Stimulated activated naive CD8-positive, alpha-beta T cell treated with anti-CD3 and anti-CD28 coated beads, Interleukin-15, Interleukin-2, amounts not matched to agents 100 ng/mL and 50 ng/mL, for 24 hours (primary cell): Measurements from ENCODE around the gene CDCA5.

ENCODE experiments used
- H3K27ac Mint-ChIP-seq: one replicate; pipeline ENCODE4 v1.8.0; 2021; ENCODE audit warnings: mild to moderate bottlenecking, mixed read lengths
- H3K27me3 Mint-ChIP-seq: one replicate; pipeline ENCODE4 v1.8.0; 2021; ENCODE audit warnings: mixed read lengths
- H3K36me3 Mint-ChIP-seq: one replicate; pipeline ENCODE4 v1.8.0; 2021; ENCODE audit warnings: low read depth, mixed read lengths
- H3K4me1 Mint-ChIP-seq: one replicate; pipeline ENCODE4 v1.8.0; 2021; ENCODE audit warnings: low read depth, mixed read lengths
- H3K4me3 Mint-ChIP-seq: one replicate; pipeline ENCODE4 v1.8.0; 2021; ENCODE audit warnings: mild to moderate bottlenecking, mixed read lengths
- H3K9me3 Mint-ChIP-seq: one replicate; pipeline ENCODE4 v1.8.0; 2021; ENCODE audit warnings: mixed read lengths

Gene CDCA5

DNA sequence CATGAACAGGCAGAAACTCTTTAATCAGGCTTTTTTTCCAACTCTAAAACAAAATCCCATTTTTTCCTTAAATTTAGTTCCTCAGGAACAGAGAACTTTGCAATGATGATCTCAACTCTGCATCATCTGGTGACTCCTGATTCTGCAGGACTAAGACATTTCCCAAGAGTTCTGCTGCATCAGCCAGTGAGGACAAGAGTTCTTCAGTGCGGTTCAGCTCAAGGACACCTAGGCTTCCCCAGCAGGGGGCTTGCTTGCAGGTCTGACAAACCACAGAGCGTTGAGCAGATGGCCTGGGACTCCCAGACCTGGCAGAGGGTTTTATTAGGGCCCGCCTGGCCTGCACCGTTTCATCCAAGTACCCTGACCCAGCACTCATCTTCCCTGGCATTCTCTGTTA lies 6.4 kb downstream of the CDCA5 start:
- Mint-ChIP-seq H3K4me3 (no peak overlapping the region), H3K36me3 (peaks cover 63% of the 10 kb centered on the region), H3K4me1 (peaks cover 40% of the 10 kb centered on the region), H3K27ac (no peak overlapping the region), H3K9me3 (no peaks in the 10 kb centered on the region), H3K27me3 (no peaks in the 10 kb centered on the region)

DNA sequence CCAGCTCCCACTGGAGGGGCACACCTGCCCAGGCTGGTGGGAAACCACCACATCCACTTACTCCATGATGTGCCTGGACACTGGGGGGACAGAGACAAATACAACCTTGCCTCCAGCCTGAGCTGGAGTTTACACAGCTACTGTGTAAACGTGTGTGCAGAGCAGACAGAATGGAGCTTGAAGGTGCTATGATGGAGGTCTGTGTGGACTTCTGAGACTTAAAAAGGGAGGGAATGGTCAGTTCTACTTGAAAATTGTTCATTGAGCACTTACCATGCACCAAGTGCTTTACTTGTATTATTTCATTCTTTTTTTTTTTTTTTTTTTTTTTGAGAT lies 11.2 kb downstream of the CDCA5 start:
- no peak overlapping the region for H3K27ac Mint-ChIP-seq
- no peaks in the 10 kb centered on the region for H3K9me3 Mint-ChIP-seq
- H3K4me3 Mint-ChIP-seq = no peak overlapping the region
- no peaks in the 10 kb centered on the region for H3K27me3 Mint-ChIP-seq
- H3K4me1 Mint-ChIP-seq = no peaks in the 10 kb centered on the region
- peaks cover 22% of the 10 kb centered on the region for H3K36me3 Mint-ChIP-seq

DNA sequence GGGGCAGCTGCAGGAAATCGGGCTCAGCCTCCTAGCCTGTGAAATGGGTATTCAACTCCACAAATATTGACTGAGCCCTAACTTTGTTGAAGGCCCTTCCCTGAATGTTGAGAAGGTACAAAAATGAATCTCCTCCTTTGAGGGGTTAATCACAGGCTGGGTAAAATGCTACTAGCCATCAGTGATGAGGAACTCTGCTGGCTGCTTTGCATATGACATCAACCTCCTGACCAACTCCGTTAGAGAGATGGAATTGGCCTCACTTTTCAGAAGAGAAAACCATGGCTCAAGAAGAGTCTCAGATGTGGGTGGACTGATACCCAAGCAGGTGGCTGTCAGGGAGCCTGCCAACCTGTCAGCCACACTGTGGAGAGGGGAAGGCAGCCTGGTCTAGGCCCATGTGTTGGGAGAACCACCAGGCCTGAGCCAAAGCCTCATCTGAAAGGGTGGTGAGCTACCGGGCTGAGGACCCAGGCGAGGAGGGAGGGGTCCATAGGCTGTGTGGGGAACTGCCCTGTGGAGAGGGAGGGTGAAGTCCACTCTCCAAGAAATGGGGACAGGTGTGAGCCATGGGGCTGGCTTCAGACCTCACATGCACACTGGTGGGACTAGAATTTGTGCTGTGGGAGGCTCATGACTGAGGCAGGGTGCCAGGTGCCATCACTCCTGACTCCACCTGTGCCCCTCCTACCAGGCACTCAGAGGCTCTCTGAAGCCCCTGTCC lies 11.8 kb downstream of the CDCA5 start:
- Mint-ChIP-seq H3K4me1 (no peaks in the 10 kb centered on the region), H3K4me3 (no peak overlapping the region), H3K27me3 (no peaks in the 10 kb centered on the region), H3K36me3 (peaks cover 17% of the 10 kb centered on the region), H3K9me3 (no peaks in the 10 kb centered on the region), H3K27ac (no peak overlapping the region)

DNA sequence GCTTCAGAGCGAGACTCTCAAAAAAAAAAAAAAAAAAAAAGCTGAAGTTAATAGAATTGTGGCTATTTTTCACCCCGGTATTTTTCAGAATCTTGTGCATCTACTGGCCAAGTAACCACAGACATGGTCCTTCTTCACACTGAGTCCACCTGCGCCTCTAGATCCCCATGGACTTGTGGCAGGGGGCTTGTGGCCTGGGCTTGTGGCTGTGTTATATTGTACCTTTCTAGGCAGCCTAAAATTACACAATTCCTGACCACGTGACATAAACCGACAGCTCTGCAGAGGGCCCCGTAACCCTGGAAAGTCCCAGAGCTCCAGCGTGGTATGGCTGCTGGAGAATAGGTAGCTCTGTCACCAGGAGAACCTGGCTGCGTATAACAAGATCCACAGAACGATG lies 14.6 kb downstream of the CDCA5 start:
- no peaks in the 10 kb centered on the region for H3K9me3 Mint-ChIP-seq
- H3K4me3 Mint-ChIP-seq = no peak overlapping the region
- H3K36me3 Mint-ChIP-seq = no peaks in the 10 kb centered on the region
- no peaks in the 10 kb centered on the region for H3K4me1 Mint-ChIP-seq
- no peak overlapping the region for H3K27ac Mint-ChIP-seq
- no peaks in the 10 kb centered on the region for H3K27me3 Mint-ChIP-seq

DNA sequence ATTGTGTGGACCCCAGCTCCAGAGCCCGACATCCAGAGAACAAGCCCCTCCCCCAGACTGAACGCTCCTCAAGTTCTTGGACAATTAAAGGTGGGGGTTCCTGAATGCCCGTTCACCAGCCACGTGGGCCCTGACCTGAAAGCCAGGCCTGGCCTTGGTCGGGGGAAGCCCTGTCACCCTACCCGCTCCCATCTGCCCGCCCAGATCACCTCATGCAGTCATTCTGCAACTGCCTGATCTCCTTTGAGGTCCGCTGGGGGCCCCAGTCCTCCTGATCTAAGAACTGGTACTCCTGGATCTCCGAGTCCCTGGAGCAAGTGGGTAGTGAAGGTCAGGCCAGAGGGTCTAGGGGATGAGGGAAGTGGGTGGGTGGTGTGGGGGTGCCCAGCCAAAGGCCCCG lies 16.4 kb downstream of the CDCA5 start:
- H3K27me3 Mint-ChIP-seq = no peaks in the 10 kb centered on the region

DNA sequence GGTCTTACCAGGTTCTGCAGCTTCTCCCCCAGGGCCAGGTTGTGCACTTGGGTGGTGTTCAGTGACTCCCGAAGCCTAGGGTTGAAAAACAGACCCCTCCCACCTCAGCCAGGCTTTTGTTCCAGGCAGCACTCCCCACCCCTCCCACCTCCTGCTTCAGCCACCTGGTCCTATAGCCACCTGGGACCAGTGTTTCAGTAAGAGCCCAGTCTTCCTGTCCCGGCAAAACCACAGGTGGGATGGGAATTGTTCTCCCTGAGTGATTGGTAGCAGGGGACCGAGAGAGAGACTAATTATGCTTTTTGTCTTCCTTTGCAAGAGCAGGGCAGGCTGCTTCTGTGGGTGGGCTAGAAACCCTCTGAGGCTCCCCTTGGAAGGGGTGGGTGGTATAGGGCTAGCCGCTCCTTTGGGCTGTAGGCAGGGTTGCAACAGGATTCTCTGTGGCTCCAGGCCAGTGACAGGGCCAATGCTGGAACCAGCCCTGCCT lies 17.0 kb downstream of the CDCA5 start:
- Mint-ChIP-seq H3K27ac (no peak overlapping the region), H3K4me3 (no peak overlapping the region), H3K27me3 (no peaks in the 10 kb centered on the region), H3K9me3 (no peaks in the 10 kb centered on the region), H3K4me1 (peaks cover 3% of the 10 kb centered on the region), H3K36me3 (no peaks in the 10 kb centered on the region)

More for the DNA sequence above, 16.4 kb downstream of the CDCA5 start:
- no peaks in the 10 kb centered on the region for H3K4me1 Mint-ChIP-seq
- no peaks in the 10 kb centered on the region for H3K9me3 Mint-ChIP-seq
- no peak overlapping the region for H3K4me3 Mint-ChIP-seq
- H3K36me3 Mint-ChIP-seq = no peaks in the 10 kb centered on the region
- no peak overlapping the region for H3K27ac Mint-ChIP-seq

DNA sequence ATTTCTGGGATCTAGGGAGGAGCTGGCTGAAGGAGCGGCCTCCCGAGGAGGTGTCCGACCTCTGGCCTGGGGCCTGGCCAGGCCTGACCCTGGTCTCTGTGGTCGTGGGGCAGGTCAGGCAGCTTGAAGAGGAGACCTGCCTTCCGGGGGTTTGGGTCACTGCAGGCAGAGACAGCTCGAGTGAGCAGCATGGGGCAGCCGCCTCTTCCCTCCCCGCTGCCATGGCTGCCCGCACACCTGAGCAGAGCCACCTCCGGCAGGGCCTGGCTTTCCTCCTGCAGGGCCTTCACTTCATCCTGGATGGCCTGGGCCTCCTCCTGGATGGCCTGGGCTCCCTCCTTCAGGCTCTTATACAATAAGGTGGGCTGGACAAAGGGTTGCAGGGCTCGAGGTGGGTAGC lies 17.5 kb downstream of the CDCA5 start:
- Mint-ChIP-seq H3K4me3 (no peak overlapping the region), H3K9me3 (no peaks in the 10 kb centered on the region), H3K27me3 (no peaks in the 10 kb centered on the region), H3K36me3 (no peaks in the 10 kb centered on the region), H3K4me1 (peaks cover 3% of the 10 kb centered on the region), H3K27ac (no peak overlapping the region)

DNA sequence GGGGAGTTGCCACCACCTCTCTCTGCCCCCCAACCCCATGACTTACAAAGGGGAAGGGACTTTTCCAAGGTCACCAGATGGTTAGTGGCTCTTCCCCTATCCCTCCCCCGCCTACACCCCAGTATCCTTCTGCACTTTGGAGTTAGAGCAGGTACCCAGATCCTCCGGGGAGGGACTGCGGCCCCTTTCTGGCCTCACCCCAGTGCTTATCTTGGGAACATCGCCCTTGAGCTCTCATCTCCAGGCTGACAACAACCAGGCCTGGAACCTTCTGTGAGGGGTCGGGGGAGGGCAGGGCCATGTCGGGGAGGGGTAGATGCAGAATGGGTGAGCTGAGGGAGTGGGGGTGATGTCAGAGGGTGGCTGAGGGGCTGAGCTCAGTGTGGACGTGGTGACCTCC lies 18.0 kb downstream of the CDCA5 start:
- H3K9me3 Mint-ChIP-seq = no peaks in the 10 kb centered on the region
- H3K4me3 Mint-ChIP-seq = no peak overlapping the region
- no peaks in the 10 kb centered on the region for H3K36me3 Mint-ChIP-seq
- no peaks in the 10 kb centered on the region for H3K27me3 Mint-ChIP-seq
- H3K4me1 Mint-ChIP-seq = peaks cover 3% of the 10 kb centered on the region
- no peak overlapping the region for H3K27ac Mint-ChIP-seq

DNA sequence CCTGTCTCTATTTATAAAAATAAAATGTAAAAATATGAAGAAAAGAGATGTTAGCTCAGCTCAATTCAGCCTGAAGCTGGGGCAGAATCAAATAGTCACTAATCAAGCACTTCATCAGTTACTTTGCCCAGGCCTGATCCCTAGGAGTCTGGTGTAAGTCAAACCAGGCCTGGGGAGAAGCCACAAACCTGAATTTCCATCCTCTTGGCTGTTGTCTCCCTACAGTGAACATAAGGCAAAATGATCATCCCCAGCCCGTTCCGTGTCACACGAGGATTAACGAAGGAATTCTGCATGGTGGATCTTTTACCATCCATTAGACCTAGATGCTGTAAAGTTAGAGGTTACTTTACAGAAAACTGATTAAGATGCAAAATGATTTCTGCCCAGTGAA lies 19.0 kb downstream of the CDCA5 start:
- no peak overlapping the region for H3K27ac Mint-ChIP-seq

DNA sequence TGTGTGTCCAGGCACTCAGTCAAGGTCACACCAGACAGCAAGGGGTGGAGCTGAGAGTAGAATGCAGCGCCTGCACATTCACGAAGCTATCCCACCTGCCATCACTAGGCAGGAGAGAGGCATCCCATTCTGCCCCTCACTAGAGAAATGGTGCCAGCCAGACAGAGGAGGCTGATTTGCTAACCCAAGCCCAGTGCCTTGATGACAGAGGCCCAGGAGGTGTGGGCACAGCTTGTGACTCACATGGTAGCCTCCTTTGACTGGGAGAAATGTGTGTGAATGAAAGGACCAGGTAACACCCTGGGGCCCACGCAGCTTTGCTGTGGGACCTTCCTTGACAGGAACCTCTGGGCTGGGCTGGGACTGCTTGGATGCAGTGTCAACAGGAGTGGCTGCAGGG lies 20.3 kb downstream of the CDCA5 start:
- H3K27me3 Mint-ChIP-seq = no peaks in the 10 kb centered on the region
- H3K9me3 Mint-ChIP-seq = no peaks in the 10 kb centered on the region
- H3K27ac Mint-ChIP-seq = no peak overlapping the region
- H3K4me1 Mint-ChIP-seq = peaks cover 3% of the 10 kb centered on the region
- H3K4me3 Mint-ChIP-seq = no peak overlapping the region
- no peaks in the 10 kb centered on the region for H3K36me3 Mint-ChIP-seq

More for the DNA sequence above, 19.0 kb downstream of the CDCA5 start:
- Mint-ChIP-seq H3K27me3 (no peaks in the 10 kb centered on the region), H3K4me3 (no peak overlapping the region), H3K36me3 (no peaks in the 10 kb centered on the region), H3K4me1 (peaks cover 3% of the 10 kb centered on the region), H3K9me3 (no peaks in the 10 kb centered on the region)

DNA sequence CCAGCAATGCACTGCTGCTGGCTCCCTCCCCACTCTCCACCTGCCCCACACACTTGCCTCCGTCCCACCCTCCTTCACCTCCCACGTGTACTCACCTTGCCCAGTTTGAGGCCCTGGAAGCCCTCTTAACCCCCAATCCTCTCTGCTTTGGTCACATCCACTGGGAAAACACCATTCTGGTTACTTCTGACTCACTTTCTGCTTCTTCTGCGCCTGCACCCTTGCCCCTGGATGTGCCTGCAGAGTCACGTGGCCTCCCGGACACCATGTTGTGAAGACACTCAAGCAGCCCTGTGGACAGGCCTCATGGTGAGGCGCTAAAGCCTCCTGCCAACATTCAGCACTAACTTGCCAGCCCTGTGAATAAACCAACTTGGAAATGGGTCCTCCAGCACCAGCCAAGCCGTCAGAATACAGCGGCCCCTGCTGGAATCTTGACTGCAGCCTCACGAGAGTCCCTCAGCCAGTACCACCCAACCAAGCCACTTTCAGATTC lies 22.9 kb downstream of the CDCA5 start:
- Mint-ChIP-seq H3K27ac (no peak overlapping the region), H3K4me1 (peaks cover 3% of the 10 kb centered on the region), H3K36me3 (no peaks in the 10 kb centered on the region), H3K9me3 (no peaks in the 10 kb centered on the region), H3K27me3 (no peaks in the 10 kb centered on the region), H3K4me3 (no peak overlapping the region)

DNA sequence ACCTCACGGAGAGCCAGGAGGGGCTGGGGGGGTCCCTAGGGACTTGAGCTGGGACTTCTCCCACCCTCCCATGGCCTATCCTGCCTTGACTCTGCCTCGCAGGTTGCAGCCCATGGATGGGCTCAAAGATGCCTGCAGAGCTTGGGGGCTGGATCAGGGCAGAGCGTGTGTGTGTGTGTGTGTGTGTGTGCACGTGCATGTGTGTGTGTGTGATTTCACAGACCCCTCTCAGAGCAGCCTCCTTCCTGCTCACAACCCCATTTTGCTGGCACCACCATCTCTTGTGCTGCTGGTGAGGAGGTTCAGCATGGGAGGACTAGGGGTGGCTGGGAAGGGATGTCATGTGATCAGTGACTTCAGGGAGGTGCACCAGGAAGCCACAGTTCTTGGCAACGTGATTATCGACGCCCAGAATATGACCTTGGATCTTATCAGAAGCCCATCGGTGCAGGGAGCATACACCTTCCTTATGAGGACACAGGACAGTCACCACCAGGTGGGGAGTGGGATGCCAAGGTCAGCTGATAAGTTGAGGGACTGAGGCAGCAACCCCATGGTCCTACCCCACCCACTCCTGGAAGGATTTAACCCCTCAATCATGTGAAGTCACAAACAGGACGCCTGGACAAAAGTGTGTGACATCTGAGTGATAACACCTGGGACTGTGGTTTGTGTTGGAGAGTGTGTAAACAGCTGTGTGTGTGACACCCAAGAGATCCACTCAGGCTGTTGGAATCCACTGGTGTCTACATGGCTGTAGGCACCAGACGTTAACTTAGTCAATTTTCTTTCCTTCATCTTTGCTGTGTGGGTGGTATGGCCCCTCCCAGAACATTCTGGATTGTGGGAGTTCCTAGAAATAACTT lies 23.6 kb downstream of the CDCA5 start:
- no peaks in the 10 kb centered on the region for H3K36me3 Mint-ChIP-seq
- no peak overlapping the region for H3K27ac Mint-ChIP-seq
- no peaks in the 10 kb centered on the region for H3K27me3 Mint-ChIP-seq
- no peak overlapping the region for H3K4me3 Mint-ChIP-seq
- no peaks in the 10 kb centered on the region for H3K9me3 Mint-ChIP-seq
- H3K4me1 Mint-ChIP-seq = peaks cover 3% of the 10 kb centered on the region

DNA sequence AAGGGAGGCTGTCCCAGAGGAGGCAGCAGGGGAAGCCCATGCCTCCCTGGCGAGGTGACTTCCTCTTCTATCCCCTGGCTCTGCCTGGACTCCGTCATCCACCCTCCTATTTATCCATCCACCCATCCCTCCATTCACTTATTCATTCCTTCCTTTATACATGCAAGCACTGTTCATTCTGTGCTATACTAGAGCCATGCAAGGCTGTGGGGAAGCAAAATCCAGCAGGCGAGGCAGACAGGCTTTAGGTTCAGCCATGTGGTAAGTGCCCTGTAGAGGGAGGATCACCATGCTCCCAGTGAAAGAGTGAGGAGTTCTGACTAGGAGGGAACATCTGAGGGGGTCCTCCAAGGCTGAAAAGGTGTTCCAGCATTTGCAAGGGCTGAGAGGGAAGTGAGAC lies 24.3 kb downstream of the CDCA5 start:
- no peaks in the 10 kb centered on the region for H3K27me3 Mint-ChIP-seq
- H3K4me1 Mint-ChIP-seq = peaks cover 3% of the 10 kb centered on the region
- no peak overlapping the region for H3K4me3 Mint-ChIP-seq
- no peaks in the 10 kb centered on the region for H3K9me3 Mint-ChIP-seq
- H3K36me3 Mint-ChIP-seq = no peaks in the 10 kb centered on the region
- no peak overlapping the region for H3K27ac Mint-ChIP-seq

DNA sequence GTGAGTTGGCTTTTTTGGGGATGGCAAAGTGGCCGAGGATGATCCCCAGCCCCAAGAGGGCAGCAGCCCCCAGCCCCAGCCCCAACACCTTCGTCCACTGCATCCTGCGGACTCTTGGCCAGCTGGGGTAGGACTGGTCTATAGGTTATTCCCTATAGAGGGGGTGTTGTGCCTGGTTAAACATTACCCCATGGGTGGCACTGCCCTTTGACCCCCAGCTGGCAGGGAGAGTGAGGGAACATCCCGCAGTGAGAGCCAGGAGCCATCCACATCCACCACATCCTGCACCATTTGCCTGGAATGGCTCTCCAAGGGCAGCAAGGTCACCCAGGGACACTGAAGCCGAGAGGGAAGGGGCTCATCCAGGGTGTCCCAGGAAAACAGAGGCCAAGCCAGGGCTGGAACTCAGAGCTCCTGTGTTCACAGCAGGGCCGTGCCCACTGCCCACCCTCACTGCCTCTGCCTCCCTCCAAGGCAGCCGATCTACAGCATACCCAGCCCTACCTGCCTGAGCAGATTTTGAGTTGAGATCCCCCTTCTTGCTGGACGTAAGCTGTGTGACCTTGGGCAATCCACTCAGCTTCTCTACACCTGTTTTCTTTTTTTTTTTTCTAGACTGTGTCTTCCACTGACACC lies 25.3 kb downstream of the CDCA5 start, which contains the start of gene NAALADL1:
Gene NAALADL1, minus strand, starts transcription at position 135 of the 636 bp plus-strand sequence. Its CDS starts 32 bp downstream, at position 103.
- no peak within 1 kb of the TSS for H3K4me3 Mint-ChIP-seq
- H3K27ac Mint-ChIP-seq = no peak within 1 kb of the TSS
- H3K27me3 Mint-ChIP-seq = no peaks in the 10 kb centered on the region
- H3K9me3 Mint-ChIP-seq = no peaks in the 10 kb centered on the region
- H3K4me1 Mint-ChIP-seq = peaks cover 12% of the 10 kb centered on the region
- H3K36me3 Mint-ChIP-seq = no peaks in the 10 kb centered on the region

DNA sequence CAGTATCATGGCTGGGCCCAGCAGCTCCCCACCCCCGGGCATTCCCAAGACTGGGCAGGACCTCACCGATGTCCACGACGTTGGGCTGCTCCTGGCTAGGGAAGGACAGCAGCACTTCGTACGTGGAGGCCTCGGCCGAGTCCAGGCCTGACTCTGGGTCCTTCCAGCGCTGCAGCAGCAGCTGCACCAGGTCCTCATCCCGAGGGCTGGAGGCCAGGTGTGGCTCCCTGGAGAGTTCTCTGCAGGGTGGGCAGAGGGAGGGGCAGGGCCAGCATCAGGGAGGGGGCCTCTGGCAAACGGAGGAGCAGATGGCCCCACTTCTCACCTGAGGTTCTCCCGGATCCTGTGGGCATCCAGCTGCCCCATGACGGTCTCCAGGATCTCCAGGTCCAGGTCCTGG lies 25.8 kb downstream of the CDCA5 start:
- Mint-ChIP-seq H3K27me3 (no peaks in the 10 kb centered on the region), H3K36me3 (no peaks in the 10 kb centered on the region), H3K9me3 (no peaks in the 10 kb centered on the region), H3K4me3 (no peak overlapping the region), H3K27ac (no peak overlapping the region), H3K4me1 (peaks cover 14% of the 10 kb centered on the region)
